ENCODE results near the gene FAM83G. TPM values are rescaled to one million over a fixed set of nuclear protein-coding genes. Genes with fewer than 3 reads are reported as not detected.

Gene FAM83G
- total RNA-seq, 2 experiments from 2014 or later, result 5.0 to 10.4 TPM

DNA sequence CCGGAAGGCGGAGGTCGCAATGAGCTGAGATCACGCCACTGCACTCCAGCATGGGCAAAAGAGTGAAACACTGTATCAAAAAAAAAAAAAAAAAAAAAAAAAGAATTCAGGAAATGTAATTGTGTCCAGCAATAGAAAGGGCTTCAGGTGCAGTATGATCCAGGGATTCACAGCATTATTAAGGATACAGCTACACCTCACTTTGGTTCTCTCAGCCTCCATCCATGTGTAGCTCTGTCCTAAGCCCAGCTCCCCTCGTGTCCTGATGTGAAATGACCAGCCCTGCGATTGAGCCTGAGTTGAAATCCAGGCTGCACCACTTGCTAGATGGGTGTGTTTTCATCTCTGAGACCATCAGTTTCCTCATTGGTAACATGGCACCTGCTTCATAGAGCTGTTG is 49.6 kb downstream of the FAM83G start:
- no TSS peak for BruUV-seq (replicated peaks)
- intact Hi-C loops (cut with micrococcal nuclease; ENCODE audit: unreplicated experiment), result no loop called here

DNA sequence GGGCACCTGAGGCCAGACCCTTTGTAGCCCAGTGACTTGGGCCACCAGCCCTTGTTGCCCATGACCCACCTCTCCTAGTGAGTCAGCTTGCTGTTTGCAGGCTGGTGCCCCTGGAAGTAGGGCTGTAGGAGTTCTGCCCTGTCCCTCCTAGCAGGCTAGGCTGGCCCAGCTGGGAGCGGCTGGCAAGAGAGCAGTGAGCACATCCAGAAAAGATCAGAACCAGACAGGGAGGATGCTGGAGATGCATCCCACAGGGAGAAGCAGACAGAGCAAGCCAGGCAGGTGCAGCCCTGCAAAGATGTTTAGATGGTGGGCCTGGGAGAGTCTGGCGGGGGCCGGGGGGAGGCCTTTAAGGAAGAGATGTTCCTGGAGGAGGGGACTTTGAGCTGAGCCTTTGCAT is 50.2 kb downstream of the FAM83G start:
- Histone ChIP-seq H3K36me3 (ENCODE audit: insufficient read depth, low read length) (no peaks in the 10 kb centered on the region), H3K4me3 (ENCODE audit: low read depth, low read length, poor library complexity, severe bottlenecking) (no peak overlapping the region), H4K20me1 (ENCODE audit: insufficient read depth, low read length) (no peaks in the 10 kb centered on the region), H3K9me2 (ENCODE audit: insufficient read depth, low read length) (no peaks in the 10 kb centered on the region), H3K4me1 (ENCODE audit: insufficient read depth, low read length, poor library complexity, severe bottlenecking) (no peaks in the 10 kb centered on the region), H2AFZ (ENCODE audit: low read length) (no peak overlapping the region), H3K4me2 (ENCODE audit: low read length) (no peak overlapping the region), H3K27ac (ENCODE audit: low read depth, low read length, poor library complexity, severe bottlenecking) (no peak overlapping the region), H3K79me2 (ENCODE audit: insufficient read depth, low read depth, low read length) (no peaks in the 10 kb centered on the region), H3K9me3 (ENCODE audit: low read length) (no peaks in the 10 kb centered on the region)
- intact Hi-C loops (cut with micrococcal nuclease; ENCODE audit: unreplicated experiment), result no loop called here
- ChIA-PET CTCF (ENCODE audit: unreplicated experiment) (no interaction called here), POLR2A (interaction anchor here (0.7 to 1.5 kb wide), 2 partner anchors 16 to 18 kb away, joined by 3 to 4 read pairs; no protein-coding TSS in a partner anchor)
- no peak for TF ChIP-seq EZH2phosphoT487 (IDR thresholded peaks at IDR 0.05; ENCODE audit: borderline replicate concordance, low read depth, low read length)
- TF ChIP-seq, protein P1, sequence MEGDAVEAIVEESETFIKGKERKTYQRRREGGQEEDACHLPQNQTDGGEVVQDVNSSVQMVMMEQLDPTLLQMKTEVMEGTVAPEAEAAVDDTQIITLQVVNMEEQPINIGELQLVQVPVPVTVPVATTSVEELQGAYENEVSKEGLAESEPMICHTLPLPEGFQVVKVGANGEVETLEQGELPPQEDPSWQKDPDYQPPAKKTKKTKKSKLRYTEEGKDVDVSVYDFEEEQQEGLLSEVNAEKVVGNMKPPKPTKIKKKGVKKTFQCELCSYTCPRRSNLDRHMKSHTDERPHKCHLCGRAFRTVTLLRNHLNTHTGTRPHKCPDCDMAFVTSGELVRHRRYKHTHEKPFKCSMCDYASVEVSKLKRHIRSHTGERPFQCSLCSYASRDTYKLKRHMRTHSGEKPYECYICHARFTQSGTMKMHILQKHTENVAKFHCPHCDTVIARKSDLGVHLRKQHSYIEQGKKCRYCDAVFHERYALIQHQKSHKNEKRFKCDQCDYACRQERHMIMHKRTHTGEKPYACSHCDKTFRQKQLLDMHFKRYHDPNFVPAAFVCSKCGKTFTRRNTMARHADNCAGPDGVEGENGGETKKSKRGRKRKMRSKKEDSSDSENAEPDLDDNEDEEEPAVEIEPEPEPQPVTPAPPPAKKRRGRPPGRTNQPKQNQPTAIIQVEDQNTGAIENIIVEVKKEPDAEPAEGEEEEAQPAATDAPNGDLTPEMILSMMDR (conservative IDR thresholded peaks at IDR 0.05; ENCODE audit: low read length), result no peak
- BruUV-seq (replicated peaks), result no TSS peak
- DNase-seq (ENCODE audit: low spot score), result no peak

More for the DNA sequence above, 49.6 kb downstream of the FAM83G start:
- no peak for DNase-seq (ENCODE audit: low spot score)
- Histone ChIP-seq H3K9me2 (ENCODE audit: insufficient read depth, low read length) (no peaks in the 10 kb centered on the region), H3K4me1 (ENCODE audit: insufficient read depth, low read length, poor library complexity, severe bottlenecking) (no peaks in the 10 kb centered on the region), H3K36me3 (ENCODE audit: insufficient read depth, low read length) (no peaks in the 10 kb centered on the region), H3K79me2 (ENCODE audit: insufficient read depth, low read depth, low read length) (no peaks in the 10 kb centered on the region), H3K4me2 (ENCODE audit: low read length) (no peak overlapping the region), H2AFZ (ENCODE audit: low read length) (no peak overlapping the region), H4K20me1 (ENCODE audit: insufficient read depth, low read length) (no peaks in the 10 kb centered on the region), H3K27ac (ENCODE audit: low read depth, low read length, poor library complexity, severe bottlenecking) (no peak overlapping the region), H3K4me3 (ENCODE audit: low read depth, low read length, poor library complexity, severe bottlenecking) (no peak overlapping the region), H3K9me3 (ENCODE audit: low read length) (no peaks in the 10 kb centered on the region)
- ChIA-PET POLR2A (interaction anchor here (0.7 to 1.5 kb wide), 2 partner anchors 16 to 17 kb away, joined by 3 to 4 read pairs; no protein-coding TSS in a partner anchor), CTCF (ENCODE audit: unreplicated experiment) (no interaction called here)
- TF ChIP-seq EZH2phosphoT487 (IDR thresholded peaks at IDR 0.05; ENCODE audit: borderline replicate concordance, low read depth, low read length), result no peak
- TF ChIP-seq, protein P1 (conservative IDR thresholded peaks at IDR 0.05; ENCODE audit: low read length), result no peak

DNA sequence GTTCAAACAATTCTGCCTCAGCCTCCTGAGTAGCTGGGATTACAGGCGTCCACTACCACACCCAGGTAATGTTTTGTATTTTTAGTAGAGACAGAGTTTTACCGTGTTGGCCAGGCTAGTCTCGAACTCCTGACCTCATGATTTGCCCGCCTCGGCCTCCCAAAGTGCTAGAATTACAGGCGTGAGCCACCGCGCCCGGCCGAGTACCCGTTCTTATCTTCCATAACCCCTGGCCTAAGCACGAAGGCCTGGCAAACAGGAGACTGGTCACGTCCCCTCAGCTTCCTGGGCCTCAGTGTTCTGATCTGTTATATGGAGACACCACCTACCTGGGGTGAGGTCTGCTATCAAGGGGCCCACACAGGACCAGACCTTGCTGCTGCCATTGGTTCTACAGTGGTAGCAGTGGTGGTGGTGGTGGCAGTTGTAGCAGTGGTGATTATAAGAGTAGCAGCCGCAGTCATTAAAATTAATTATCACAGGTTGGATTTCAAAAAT is 51.3 kb downstream of the FAM83G start:
- DNase-seq (ENCODE audit: low spot score), result no peak
- ChIA-PET POLR2A (no interaction called here), CTCF (ENCODE audit: unreplicated experiment) (no interaction called here)
- Histone ChIP-seq H3K4me3 (ENCODE audit: low read depth, low read length, poor library complexity, severe bottlenecking) (no peak overlapping the region), H3K4me1 (ENCODE audit: insufficient read depth, low read length, poor library complexity, severe bottlenecking) (no peaks in the 10 kb centered on the region), H3K36me3 (ENCODE audit: insufficient read depth, low read length) (no peaks in the 10 kb centered on the region), H3K9me3 (ENCODE audit: low read length) (no peaks in the 10 kb centered on the region), H3K27ac (ENCODE audit: low read depth, low read length, poor library complexity, severe bottlenecking) (no peak overlapping the region), H3K4me2 (ENCODE audit: low read length) (no peak overlapping the region), H4K20me1 (ENCODE audit: insufficient read depth, low read length) (no peaks in the 10 kb centered on the region), H2AFZ (ENCODE audit: low read length) (no peak overlapping the region), H3K9me2 (ENCODE audit: insufficient read depth, low read length) (no peaks in the 10 kb centered on the region), H3K79me2 (ENCODE audit: insufficient read depth, low read depth, low read length) (no peaks in the 10 kb centered on the region)
- no TSS peak for BruUV-seq (replicated peaks)
- no peak for TF ChIP-seq EZH2phosphoT487 (IDR thresholded peaks at IDR 0.05; ENCODE audit: borderline replicate concordance, low read depth, low read length)
- TF ChIP-seq, protein P1 (conservative IDR thresholded peaks at IDR 0.05; ENCODE audit: low read length), result no peak
- intact Hi-C loops (cut with micrococcal nuclease; ENCODE audit: unreplicated experiment), result no loop called here
